ENCODE data around the gene SGK2.
A peak's percentile ranks its signal among the peaks of the same experiment; 100 is the strongest.

SGK2 gene

DNA sequence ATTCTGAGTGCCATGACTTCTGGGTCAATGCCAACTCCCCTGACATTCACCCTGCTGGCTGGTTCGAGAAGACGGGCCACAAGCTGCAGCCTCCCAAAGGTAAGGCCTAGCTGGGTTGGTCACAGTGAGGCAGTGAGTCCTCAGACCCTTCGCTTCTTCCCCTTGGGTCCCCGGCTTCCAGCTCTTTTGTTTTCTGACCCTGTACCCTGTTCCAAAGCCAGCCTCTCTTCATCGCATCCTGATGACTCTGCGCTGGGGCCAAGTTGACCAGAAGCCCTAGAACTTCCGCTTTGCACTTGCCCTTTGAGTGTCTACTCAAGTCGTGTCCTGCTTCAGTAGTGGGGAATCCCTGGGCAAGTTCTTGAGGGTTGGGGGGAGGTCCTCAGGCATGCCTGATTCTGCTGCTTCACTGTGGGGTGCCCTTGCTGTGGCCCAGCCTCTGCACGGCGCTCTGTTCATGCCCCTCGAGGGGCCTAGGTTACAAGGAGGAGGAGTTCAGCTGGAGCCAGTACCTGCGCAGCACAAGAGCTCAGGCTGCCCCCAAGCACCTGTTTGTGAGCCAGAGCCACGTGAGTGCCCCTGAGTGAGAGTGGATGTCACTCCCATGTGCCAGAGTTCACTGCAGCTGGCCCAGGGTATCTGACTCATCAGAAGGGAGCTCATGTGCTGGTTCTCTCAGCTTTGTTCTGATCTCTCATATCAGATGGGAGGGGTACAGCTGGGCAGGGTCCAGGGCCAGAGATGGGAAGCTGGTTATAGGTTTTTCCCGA lies 28.3 kb upstream of the SGK2 start:
- TF ChIP-seq, protein P1, sequence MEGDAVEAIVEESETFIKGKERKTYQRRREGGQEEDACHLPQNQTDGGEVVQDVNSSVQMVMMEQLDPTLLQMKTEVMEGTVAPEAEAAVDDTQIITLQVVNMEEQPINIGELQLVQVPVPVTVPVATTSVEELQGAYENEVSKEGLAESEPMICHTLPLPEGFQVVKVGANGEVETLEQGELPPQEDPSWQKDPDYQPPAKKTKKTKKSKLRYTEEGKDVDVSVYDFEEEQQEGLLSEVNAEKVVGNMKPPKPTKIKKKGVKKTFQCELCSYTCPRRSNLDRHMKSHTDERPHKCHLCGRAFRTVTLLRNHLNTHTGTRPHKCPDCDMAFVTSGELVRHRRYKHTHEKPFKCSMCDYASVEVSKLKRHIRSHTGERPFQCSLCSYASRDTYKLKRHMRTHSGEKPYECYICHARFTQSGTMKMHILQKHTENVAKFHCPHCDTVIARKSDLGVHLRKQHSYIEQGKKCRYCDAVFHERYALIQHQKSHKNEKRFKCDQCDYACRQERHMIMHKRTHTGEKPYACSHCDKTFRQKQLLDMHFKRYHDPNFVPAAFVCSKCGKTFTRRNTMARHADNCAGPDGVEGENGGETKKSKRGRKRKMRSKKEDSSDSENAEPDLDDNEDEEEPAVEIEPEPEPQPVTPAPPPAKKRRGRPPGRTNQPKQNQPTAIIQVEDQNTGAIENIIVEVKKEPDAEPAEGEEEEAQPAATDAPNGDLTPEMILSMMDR (IDR thresholded peaks at IDR 0.05; ENCODE audit: insufficient read depth, low read depth, low read length, missing control alignments) = no peak
- no peak overlapping the region for H3K4me3 ChIP-seq (ENCODE audit: low read length)
- no peak for DNase-seq (ENCODE audit: low read depth)

DNA sequence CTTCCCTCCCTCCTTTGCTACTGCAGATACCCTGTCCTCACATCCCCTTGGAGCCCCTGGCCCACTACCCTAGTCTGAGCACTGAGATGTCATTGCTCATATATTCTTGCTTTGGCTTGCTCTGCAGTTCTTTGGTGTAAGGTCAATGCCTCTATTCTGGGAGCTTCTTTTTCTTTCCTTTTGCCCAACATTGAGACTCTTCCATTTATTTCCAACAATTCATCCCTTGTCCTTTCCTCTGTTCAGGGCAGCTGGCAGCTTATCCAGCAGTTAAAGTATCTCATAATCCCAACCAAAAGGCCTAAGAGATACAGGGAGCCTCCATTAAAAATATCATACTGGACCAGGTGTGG lies 27.8 kb upstream of the SGK2 start:
- TF ChIP-seq, protein P1 (IDR thresholded peaks at IDR 0.05; ENCODE audit: insufficient read depth, low read depth, low read length, missing control alignments) = no peak
- no peak overlapping the region for H3K4me3 ChIP-seq (ENCODE audit: low read length)
- DNase-seq (ENCODE audit: low read depth) = no peak

DNA sequence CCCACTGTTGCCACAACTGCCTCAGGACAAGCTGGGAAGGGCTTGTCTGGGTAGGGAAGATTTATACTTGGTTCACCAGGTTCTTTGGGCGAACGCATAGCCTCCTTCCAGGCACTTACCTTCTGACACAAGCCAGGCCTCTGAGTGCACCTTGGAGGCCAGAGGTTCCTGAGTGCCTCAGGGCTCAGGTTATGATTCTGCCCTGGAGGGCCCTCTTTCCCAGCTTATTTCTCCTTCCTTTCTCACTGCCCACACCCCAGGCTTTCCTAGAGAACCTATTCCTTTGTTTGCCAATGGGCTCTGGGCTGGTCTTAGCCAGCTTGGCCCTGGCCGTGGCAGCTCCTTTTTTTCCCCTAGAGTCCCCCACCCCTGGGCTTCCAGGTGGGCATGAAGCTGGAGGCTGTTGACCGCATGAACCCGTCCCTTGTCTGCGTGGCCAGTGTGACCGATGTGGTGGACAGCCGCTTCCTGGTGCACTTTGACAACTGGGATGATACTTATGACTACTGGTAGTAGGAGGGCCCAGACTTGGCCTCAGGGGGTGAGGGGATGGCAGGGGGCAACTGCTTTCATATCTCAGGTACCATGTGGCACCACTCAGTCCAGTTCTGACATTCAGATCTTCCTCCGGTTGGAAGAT lies 26.3 kb upstream of the SGK2 start:
- no peak for DNase-seq (ENCODE audit: low read depth)
- H3K4me3 ChIP-seq (ENCODE audit: low read length) = no peak overlapping the region
- TF ChIP-seq, protein P1 (IDR thresholded peaks at IDR 0.05; ENCODE audit: insufficient read depth, low read depth, low read length, missing control alignments) = no peak

DNA sequence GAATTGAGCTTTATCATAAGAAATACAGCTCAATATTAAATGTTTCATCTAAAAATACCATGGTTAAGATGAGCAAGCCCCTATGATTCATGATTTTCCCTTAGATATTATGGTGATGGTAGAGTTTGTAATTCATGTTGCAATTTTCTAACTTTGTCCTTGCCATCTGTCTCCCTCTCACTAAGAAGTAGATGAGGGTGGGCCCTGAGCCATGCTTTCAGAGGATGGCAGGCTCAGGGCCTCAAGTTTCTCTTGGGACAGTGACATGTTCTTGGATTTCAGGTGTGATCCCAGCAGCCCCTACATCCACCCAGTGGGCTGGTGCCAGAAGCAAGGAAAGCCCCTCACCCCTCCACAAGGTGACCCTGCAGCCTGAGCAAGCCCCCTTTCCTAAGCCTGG lies 25.8 kb upstream of the SGK2 start:
- TF ChIP-seq, protein P1 (IDR thresholded peaks at IDR 0.05; ENCODE audit: insufficient read depth, low read depth, low read length, missing control alignments) = no peak
- H3K4me3 ChIP-seq (ENCODE audit: low read length) = no peak overlapping the region
- peak; percentile 16 for DNase-seq (ENCODE audit: low read depth)

DNA sequence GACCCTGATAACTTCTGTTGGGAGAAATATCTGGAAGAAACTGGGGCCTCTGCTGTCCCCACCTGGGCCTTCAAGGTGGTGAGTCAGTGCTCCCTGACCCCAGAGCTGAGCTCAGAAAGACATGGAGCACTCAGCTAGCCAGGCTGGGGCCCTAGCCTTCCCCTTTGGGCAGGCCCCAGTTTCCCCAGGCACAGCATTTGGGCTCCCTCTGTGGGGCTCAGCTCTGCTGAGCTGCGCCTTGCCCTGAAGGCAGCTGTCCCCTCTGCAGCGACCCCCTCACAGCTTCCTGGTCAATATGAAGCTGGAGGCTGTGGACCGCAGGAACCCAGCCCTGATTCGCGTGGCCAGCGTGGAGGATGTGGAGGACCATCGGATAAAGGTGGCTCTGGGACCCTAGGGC lies 24.8 kb upstream of the SGK2 start:
- no peak overlapping the region for H3K4me3 ChIP-seq (ENCODE audit: low read length)
- TF ChIP-seq, protein P1 (IDR thresholded peaks at IDR 0.05; ENCODE audit: insufficient read depth, low read depth, low read length, missing control alignments) = no peak
- DNase-seq (ENCODE audit: low read depth) = no peak

DNA sequence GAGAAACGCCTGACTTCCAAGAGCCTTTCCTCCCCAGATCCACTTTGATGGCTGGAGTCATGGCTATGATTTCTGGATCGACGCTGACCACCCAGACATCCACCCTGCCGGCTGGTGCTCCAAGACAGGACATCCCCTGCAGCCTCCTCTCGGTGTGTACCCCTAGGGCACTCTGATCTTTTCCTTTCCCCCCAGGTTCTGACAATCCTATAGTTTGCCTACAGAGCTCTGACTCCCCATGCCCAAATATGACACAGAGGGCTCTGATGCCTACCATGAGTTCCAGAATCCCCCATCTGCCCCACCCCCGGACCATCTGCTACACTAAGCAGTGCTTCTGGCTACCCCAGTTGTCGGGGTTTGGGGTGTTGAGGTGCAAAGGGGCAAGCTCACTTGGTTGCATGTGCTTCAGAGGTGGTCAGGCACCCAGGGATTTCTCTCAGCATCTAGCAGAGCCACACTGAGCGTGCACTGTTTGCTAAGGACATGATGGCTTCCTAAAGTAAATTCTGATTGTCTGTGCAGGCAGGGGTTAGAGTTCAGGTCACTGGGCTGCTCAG lies 24.0 kb upstream of the SGK2 start:
- no peak overlapping the region for H3K4me3 ChIP-seq (ENCODE audit: low read length)
- TF ChIP-seq, protein P1 (IDR thresholded peaks at IDR 0.05; ENCODE audit: insufficient read depth, low read depth, low read length, missing control alignments) = no peak
- DNase-seq (ENCODE audit: low read depth) = no peak
